Occipital lobe (tissue), 2 donors: ENCODE data around the gene CGAS. TPM values are rescaled to one million over a fixed set of nuclear protein-coding genes. Genes with fewer than 3 reads are reported as not detected.
A peak's percentile ranks its signal among the peaks of the same experiment; 100 is the strongest.
"Not testable (repeated sequence)": the region's sequence is repeated elsewhere in the genome, so short reads cannot be mapped to it uniquely, and the experiment has no call there.

Experiments
- DNase-seq: peaks from one replicate; lab custom pipeline; 2025; lab: John Stamatoyannopoulos, UW
- total RNA-seq: library from RNA; depleted of rRNA; stranded (reverse); fragments of >200 nt; gene quantifications from one replicate; pipeline ENCODE4 v1.2.3, GENCODE V29; 2014

Gene CGAS
- 1.2 TPM for total RNA-seq

DNA sequence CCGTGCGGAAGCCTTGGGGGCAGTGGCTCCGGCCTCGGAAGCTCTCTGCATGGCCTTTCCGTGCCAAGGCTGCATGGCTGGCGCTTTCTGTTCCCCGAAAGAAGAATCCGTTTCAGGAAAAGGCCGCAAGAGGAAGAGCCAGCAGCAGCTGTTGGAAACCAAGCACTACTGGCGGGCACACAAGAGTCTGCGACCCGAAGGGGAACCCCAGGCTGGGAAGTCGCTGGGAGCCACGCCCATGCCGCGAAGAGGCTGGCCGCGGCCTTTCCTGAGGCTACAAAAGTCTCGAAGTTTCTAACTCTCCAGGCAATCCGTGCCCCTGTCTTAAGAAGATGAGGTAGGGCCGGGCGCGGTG is at the start of gene CGAS:
CGAS (minus strand) TSS at position 191 of the 355 bp plus-strand sequence; CDS start at position 75, 116 bp downstream.
- no peak for DNase-seq

DNA sequence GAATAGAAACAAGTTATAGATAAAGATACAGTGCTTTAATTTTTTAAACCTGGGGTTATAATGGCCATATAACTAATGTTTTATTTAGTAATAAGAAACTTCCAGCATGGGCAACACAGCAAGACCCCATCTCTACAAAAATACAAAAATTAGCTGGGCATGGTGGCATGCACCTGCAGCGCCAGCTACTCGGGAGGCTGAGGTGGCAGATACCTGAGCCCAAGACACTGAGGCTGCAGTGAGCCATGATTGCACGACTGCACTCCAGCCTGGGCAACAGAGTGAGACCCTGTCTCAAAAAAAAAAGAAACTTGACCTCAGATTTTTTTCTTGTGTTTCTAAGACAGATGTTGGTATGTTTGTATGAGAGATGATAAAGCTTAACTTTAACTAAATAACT is 45.8 kb upstream of the CGAS start:
- DNase-seq: no peak

DNA sequence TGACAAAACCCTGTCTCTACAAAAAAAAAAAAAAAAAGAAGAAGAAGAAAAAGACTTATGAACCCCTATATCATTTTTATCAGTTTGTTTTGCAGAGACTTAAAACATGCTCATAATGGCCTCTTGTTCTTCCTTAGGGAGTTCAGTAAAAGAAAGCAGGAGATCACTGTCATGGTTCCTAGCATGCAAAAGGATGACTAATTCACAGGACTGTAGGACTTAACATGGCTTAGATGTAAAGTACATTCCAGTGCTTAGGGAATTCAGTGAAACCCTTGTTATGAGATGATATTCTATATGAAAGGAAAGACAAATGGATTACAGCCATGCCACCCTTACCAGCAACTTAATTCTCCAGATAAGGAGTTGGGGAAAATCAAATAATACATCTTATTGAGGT is 39.3 kb upstream of the CGAS start:
- no peak for DNase-seq

DNA sequence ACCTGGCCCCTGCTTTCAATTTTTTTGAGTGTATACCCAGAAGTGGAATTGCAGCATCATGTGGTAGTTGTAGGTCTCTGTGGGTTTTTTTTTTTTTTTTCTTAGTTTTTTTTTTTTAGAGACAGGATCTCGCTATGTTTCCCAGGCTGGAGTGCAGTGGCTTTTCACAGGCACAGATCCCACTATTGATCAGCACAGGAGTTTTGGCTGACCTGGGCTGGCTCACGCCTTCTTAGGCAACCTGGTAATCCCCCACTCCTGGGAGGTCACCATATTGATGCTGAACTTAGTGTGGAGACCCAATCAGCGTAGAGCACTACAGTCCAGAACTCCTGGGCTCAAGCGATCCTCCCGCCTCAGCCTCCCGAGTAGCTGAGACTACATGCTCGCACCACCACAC is 35.4 kb upstream of the CGAS start:
- no peak for DNase-seq

DNA sequence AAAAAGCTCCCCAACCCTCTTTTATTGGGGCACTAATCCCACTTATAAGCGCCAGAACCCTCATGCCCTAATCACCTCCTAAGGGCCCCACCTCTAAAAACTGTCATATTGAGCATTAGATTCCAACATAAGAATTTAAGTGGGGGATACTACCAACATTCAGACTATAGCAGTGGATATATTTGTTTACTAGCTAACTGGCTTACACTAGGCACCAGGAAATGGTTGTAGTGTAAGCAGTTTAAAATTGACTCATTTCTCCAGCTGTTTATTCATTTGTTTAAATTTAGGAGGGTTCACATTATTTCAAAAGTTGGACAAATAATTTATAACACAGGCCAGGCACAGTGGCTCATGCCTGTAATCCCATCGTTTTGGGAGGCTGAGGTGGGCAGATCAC is 32.3 kb upstream of the CGAS start:
- no peak for DNase-seq

DNA sequence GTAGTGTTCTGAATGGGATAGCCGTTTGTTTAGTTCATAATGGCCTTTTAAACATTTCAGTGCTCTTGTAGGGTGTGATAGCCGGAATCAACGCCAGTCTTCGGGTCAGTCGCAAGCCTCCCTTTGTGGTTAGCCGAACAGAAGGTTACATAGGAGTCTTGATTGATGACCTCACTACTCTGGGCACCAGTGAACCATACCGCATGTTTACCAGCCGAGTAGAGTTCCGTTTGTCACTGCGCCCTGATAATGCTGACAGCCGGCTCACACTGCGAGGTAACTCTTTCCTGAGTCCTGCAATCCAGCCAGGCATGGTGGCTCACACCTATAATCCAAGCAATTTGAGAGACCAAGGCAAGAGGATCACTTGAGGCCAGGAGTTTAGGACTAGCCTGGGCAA is 29.9 kb upstream of the CGAS start:
- no peak for DNase-seq

DNA sequence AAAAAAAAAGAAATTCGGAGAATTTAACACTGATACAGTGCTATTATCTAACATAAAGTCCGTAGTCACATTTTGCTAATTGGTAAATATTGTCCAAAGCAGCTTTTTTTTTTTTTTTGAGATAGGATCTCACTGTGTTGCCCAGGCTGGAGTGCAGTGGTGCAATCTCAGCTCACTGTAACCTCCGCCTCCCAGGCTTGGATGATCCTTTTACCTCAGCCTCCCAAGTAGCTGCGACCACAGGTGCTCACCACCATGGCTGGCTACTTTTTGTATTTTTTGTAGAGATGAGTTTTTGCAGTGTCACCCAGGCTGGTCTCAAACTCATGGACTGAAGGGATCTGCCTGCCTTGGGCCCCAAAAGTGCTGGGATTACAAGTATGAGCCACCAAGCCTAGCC is 25.3 kb upstream of the CGAS start:
- DNase-seq: no peak

DNA sequence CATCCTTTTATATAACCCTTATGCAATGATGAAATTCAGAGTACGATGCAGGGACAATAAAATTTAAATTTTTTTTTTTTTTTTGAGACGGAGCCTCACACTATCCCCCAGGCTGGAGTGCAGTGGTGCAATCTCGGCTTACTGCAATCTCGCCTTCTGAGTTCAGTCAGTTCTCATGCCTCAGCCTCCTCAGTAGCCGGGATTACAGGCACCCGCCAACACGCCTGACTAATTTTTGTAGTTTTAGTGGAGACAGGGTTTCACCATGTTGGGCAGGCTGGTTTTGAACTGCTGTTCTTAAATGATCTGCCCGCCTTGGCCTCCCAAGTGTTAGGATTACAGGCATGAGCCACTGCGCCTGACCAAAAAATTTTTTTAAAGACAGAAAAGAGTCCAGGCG is 24.6 kb upstream of the CGAS start:
- DNase-seq: no peak

DNA sequence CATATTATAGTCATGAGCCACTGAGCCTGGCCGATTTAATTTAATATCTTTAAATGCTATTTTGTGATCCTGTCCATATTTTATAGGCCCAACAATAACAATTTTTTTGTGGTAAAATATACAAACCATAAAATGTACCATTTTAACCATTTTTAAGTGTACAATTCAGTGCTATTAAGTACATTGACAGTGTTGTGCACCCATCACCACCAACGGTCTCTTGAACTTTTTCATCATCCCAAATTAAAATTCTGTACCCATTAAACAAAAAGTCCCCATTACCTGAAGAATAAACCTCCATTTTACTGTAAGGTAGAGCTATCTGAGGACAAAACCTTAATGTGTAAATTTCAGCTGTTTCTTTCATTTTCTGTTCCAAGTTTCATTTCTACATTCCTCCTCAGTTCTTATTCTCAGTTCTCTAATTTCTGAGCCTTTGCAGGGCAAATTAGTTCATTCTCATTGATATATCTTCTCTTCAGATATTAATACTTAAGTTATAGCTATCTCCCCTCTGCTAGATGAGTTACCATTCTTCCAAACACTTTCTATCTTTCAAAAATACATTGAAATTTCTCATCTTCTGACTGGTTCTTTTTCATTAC is 19.7 kb upstream of the CGAS start:
- no peak for DNase-seq

DNA sequence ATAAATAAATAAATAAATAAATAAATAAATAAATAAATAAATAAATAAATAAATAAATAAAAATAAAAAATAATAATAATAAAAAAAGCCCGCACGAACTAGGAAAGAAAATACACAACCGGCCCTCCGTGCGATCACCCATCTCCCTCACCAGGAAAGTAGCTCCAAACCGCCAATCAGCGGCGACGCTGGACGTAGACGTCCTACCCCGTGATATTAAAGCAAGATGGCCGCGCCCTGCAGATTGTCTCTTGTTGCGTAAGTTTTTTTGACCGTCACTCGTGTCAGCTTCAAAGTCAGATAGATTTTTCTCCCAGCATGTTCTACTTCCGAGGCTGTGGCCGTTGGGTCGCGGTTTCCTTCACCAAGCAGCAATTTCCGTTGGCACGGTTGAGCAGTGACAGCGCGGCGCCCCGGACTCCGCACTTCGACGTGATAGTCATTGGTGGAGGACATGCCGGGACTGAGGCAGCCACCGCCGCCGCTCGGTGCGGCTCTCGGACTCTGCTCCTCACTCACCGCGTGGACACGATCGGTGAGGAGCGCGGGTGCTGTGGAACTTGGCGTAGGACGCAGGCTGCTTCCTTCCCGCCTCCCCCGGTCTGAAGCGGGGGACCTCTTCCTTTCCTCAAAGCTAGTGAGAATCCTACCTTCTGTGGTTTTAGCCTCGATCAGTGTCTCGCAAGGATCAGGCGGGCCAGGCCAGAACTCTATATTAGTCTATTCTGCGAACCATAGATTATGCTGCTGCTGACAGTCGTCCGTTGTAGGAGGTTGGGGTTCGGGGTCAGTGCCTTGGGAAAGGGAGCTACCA is 9.6 kb upstream of the CGAS start, which contains the start of gene MTO1:
MTO1 (plus strand) TSS at position 201 of the 814 bp plus-strand sequence; CDS start at position 319, 118 bp downstream.
- peak; percentile 78 for DNase-seq

DNA sequence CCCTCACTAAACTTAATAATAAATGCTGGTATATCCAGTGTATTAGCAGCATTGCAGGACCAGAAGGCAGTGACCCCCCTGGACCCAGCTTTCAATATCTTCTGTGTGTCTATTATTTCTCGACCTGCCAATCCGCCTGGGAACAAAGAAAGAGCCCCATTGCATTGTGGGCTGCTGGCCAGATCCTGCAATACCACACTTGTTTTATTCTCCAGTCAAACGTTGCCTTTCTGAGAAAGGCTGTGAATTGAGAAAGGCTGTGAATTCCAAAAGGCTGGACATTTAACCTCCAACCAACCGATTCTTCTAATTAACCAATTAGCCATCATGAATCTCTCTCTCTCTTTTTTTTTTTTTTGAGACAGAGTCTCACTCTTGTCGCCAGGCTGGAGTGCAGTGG is 8.0 kb upstream of the CGAS start:
- peak; percentile 11 for DNase-seq

DNA sequence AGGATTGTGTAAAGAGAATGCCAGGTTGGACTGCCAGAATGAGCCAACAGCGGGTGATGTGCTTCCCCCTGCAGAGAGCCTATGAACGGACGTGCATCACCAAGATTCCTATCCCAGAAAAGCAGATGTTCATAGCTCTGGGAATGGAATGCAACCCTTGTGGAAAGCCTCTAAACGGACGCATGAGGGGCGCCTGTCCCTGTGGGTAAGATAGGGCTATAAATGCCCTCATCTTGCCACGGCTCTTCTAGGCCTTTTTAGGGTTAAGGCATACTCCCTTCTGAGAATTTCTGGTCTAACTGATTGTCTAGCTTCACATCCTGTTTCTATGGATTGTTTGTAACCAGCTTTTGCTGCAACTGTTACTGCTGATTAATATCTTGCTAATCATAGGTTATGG is 7.4 kb upstream of the CGAS start:
- DNase-seq: not testable (repeated sequence)

DNA sequence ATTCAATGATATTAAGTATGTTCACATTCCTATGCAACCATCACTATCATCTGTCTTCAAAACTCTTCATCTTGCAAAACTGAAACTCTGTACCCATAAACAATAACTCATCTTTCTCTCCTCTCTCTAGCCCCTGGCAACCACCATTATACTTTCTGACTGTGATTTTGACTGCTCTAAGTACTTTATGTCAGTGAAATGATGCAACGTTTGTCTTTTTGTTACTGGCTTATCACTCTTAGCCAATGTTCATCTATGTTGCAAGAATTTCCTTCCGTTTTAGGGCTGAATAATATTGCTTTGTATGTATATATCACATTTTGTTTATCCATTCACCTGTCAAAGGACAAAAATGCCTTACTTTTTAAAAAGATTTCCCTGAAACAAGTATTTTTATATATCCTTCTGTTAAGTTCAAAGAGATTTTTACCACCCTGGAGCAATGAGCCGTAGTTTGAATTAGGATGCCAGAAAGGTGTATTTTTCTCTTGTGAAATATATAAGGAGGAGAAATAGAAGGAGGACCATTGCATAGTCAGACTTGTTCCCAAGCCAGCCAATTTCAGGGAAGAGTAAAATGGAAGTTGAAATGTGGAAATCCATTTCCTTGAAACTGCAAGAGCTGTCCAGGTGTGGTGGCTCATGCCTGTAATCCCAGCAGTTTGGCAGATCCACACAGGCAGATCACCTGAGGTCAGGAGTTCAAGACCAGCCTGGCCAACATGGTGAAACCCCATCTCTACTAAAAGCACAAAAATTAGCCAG is 4.0 kb upstream of the CGAS start:
- DNase-seq: no peak

DNA sequence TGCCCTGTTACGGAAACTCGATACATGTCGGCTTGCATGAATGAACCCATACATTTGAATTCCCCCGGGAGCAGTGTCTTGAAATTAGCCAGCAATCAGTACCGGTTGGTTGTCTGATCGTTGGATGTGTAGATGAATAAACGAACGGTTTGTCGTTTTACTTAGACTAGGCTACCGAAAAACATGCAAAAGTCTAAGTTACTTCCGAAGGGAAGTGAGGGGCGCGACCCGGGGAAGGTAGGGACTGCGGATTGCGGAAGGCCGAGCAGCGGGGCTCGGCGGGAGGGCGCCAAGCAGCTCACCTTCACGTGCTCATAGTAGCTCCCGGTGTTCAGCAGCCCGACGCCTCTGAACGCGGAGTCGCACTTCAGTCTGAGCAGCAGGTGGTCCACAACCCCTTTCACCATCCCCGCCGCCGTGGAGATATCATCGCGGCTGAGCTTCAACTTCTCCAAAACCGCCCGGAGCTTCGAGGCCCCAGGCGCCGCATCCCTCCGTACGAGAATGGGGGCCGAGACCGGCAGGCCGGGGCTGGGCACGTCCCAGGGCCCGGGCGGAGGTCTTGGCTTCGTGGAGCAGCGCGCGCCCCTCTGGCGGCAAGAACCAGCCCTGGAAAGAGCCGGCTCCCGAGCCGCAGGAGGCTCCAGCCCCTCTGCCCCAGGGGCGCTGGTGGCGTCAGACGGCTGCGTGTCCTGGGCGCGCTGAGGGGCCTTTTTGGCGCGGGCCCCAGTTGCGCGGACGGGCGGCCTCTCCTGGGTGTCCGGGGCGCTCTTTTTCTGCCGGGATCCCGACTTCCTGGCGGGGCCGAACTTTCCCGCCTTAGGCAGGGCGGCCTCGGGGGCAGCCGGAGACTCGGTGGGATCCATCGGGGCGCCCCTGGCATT is 632 bp downstream of the CGAS start:
- DNase-seq: no peak

DNA sequence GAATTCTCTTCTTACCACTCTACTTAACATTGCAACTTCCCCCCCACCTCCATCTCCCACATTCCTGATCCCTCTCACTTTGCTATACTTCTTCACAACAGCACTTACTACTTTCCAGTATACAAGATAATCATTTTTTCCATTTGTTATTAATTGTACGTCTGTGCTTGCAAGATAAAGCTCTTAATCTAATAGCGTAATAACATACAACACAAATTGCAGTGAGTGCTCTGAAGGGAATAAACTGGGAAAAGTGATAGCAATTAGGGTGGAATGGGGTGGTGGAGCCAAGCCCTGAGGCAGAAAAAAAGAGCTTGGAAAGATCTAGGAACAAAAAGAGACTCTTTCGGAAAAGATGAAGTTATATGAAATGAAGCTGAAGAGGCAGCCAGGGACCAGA is 8.5 kb downstream of the CGAS start:
- DNase-seq: no peak

DNA sequence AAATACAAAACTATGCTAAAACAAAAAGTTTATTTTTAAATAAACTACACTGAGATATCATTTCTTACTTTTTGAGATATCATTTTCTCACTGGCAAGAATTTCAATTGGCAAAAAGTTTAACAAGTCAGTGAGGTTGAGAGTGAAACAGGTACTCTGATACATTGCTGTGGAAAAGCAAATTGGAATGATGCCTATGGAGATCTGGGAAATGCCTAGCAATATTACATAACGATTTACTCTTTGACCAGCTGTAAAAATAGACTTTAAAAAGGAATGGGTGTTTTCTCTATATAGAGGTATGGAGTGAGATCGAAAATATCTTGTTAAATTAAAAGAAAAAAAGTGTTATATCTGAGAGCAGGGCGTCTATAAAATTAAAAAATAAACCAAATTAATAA is 16.9 kb downstream of the CGAS start:
- DNase-seq: no peak

DNA sequence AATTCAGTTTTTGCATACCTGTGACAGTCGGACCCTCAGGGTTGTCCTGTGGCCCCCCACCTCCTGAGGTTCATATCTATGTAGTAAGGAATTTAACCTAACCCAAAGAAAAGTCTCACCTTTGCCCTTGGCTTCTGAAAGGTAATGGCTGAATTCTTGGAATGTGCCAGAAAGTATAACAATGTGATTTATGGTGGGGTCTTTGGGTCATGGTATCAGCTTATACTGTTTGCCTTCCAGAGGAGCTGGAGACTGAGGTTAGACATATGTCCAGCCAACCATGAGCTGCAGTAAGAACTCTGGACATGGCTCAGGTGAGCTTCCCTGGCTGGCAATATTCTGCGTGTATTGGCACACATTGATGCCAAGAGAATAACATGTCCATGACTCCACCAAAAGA is 30.6 kb downstream of the CGAS start:
- no peak for DNase-seq

DNA sequence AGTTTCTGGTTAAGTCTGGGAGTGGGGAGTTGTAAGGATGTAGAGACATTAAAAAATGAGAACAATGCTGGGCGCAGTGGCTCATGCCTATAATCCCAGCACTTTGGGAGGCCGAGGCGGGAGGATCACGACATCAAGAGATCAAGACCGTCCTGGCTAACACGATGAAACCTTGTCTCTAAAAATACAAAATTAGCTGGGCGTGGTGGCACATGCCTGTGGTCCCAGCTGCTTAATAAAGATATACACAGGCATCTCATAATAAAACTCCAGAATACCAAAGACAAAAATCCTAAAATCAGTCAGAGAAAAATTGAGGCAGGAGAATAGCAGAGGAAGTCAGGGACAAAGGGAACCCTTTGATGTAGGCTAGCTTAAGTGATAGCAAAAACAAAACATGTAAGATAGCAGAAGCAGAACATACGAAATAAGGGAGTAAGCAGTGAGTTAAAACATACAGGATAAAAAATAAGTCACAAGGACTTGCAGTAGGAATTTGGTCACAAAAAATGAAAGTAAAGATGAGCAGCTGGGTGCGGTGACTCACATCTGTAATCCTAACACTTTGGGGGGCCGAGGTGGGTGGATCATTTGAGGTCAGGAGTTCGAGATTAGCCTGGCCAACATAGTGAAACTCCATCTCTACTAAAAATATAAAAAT is 33.9 kb downstream of the CGAS start:
- no peak for DNase-seq

DNA sequence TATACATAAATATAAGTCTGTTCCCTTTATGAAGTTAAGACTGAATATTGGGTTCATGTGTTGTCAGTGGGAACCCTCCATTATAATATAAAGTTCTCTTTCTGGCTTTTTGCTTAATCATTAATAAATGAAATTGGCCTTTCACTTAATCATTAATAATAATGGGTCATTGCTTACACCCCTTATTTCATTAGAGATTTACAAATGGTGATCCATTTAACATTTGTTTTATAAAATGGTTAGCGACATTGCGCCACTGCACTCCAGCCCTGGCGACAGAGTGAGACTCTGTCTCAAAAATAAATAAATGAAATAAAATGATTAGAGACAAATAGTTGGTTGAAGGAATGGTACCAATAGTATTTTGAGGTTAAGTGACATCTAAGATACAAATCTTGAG is 39.0 kb downstream of the CGAS start:
- no peak for DNase-seq

DNA sequence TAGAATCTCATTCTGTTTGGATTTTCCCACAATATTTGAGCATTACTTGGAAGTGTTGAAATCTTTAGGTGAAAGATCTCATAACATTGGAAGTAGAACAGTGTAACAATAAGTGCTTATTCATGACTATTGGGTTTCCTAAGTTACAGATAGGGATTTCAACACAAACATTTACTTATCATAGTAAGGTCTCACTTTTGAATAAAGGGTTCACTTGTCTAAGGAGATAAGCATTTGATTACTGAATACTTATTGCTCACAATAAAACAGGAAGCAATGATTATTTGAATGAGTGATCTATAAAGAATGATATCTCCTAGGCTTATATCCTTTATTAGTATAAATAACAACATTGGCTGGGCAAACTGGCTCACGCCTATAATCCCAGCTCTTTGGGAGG is 42.7 kb downstream of the CGAS start:
- no peak for DNase-seq

DNA sequence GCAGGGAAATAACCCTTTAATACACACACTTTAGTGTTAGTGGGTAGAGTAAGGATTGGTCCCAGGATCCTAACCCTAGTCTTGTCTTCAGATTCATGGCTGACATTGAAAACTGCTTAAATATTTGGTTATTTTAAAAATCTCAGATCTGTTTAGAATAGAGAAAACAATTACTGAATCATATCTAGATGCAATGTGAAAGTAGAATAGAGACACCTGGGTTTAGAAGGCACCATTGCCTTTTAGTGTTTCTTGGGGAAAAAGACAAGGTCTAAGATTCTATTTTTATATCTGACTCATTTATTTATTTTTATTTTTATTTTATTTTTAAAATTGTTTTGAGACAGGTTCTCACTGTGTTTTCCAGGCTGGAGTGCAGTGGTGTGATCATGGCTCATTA is 51.4 kb downstream of the CGAS start:
- no peak for DNase-seq
